HG02678 (cell line): Measurements from ENCODE around the gene ZNF527.
"Not testable (repeated sequence)": the region's sequence is repeated elsewhere in the genome, so short reads cannot be mapped to it uniquely, and the experiment has no call there.

Experiments
- ATAC-seq: cut with Tn5 transposase; IDR thresholded peaks from one replicate; pipeline ENCODE4 v1.9.1; 2021; ENCODE audit warnings: mild to moderate bottlenecking, moderate library complexity; ENCODE audit not compliant: unreplicated experiment

Gene ZNF527

GRCh38 chr19:37370880-37371661, at the start of gene ZNF527:
Gene ZNF527 (plus strand): TSS chr19:37371099. CDS start chr19:37374199, 3,100 bp downstream.
- ATAC-seq, result peak; percentile 95

GRCh38 chr19:37329686-37330085, 41.2 kb upstream of the ZNF527 start:
- no peak for ATAC-seq

- no peak for ATAC-seq
Observed at GRCh38 chr19:37332839-37333238, 38.1 kb upstream of the ZNF527 start.

- no peak for ATAC-seq
Observed at GRCh38 chr19:37333457-37333856, 37.4 kb upstream of the ZNF527 start.

- ATAC-seq, result peak; percentile 84
Observed at GRCh38 chr19:37334179-37335071, 36.5 kb upstream of the ZNF527 start.

- ATAC-seq, result no peak
Observed at GRCh38 chr19:37342753-37343152, 28.1 kb upstream of the ZNF527 start.

GRCh38 chr19:37346091-37346490, 24.8 kb upstream of the ZNF527 start:
- ATAC-seq, result no peak

- no peak for ATAC-seq
Observed at GRCh38 chr19:37348060-37348459, 22.8 kb upstream of the ZNF527 start.

GRCh38 chr19:37353968-37354367, 16.9 kb upstream of the ZNF527 start:
- ATAC-seq, result no peak

GRCh38 chr19:37355901-37356300, 15.0 kb upstream of the ZNF527 start:
- ATAC-seq, result no peak

- ATAC-seq, result no peak
Observed at GRCh38 chr19:37361994-37362393, 8.9 kb upstream of the ZNF527 start.

- no peak for ATAC-seq
Observed at GRCh38 chr19:37362733-37363132, 8.2 kb upstream of the ZNF527 start.

GRCh38 chr19:37370386-37370879, 466 bp upstream of the ZNF527 start:
- ATAC-seq, result peak; percentile 20

GRCh38 chr19:37389234-37389633, 18.3 kb downstream of the ZNF527 start:
- no peak for ATAC-seq

GRCh38 chr19:37391399-37391798, 20.5 kb downstream of the ZNF527 start:
- not testable (repeated sequence) for ATAC-seq

- no peak for ATAC-seq
Observed at GRCh38 chr19:37401078-37401477, 30.2 kb downstream of the ZNF527 start.

GRCh38 chr19:37403403-37403802, 32.5 kb downstream of the ZNF527 start:
- no peak for ATAC-seq

- not testable (repeated sequence) for ATAC-seq
Observed at GRCh38 chr19:37406140-37406846, 35.4 kb downstream of the ZNF527 start.

- no peak for ATAC-seq
Observed at GRCh38 chr19:37412700-37413099, 41.8 kb downstream of the ZNF527 start.

- no peak for ATAC-seq
Observed at GRCh38 chr19:37413313-37414084, 42.6 kb downstream of the ZNF527 start.
